Measurements from ENCODE around the gene FOXO6.

FOXO6 gene

GRCh38 chr1:41373373-41373772 is 12.1 kb downstream of the FOXO6 start:
- no peak for ATAC-seq
- TF ChIP-seq BACH2 (CRISPR knock-in tag; IDR thresholded peaks at IDR 0.05; ENCODE audit: borderline replicate concordance) (no peak), TOX (CRISPR knock-in tag; IDR thresholded peaks at IDR 0.05; ENCODE audit: borderline replicate concordance) (no peak), ZNF70 (CRISPR knock-in tag; IDR thresholded peaks at IDR 0.05) (no peak), PPARA (CRISPR knock-in tag; IDR thresholded peaks at IDR 0.05; ENCODE audit: borderline replicate concordance) (no peak), ISL1 (CRISPR knock-in tag; IDR thresholded peaks at IDR 0.05) (no peak), POU6F1 (CRISPR knock-in tag; IDR thresholded peaks at IDR 0.05; ENCODE audit: borderline replicate concordance, low read depth) (no peak), PATZ1 (CRISPR knock-in tag; IDR thresholded peaks at IDR 0.05; ENCODE audit: borderline replicate concordance) (no peak), TSHZ2 (CRISPR knock-in tag; IDR thresholded peaks at IDR 0.05) (no peak), GLIS3 (CRISPR knock-in tag; IDR thresholded peaks at IDR 0.05) (no peak), CSDC2 (CRISPR knock-in tag; IDR thresholded peaks at IDR 0.05) (no peak), ARNTL (CRISPR knock-in tag; IDR thresholded peaks at IDR 0.05; ENCODE audit: borderline replicate concordance, low read depth) (no peak), ZNF565 (CRISPR knock-in tag; conservative IDR thresholded peaks at IDR 0.05; ENCODE audit: low read depth) (no peak), SNAI2 (CRISPR knock-in tag; IDR thresholded peaks at IDR 0.05) (no peak), ZFP3 (CRISPR knock-in tag; IDR thresholded peaks at IDR 0.05) (no peak), ZC3H10 (CRISPR knock-in tag; IDR thresholded peaks at IDR 0.05) (no peak), TCF4 (CRISPR knock-in tag; IDR thresholded peaks at IDR 0.05; ENCODE audit: borderline replicate concordance) (no peak), ESRRG (CRISPR knock-in tag; IDR thresholded peaks at IDR 0.05) (no peak), CSRNP3 (CRISPR knock-in tag; IDR thresholded peaks at IDR 0.05) (no peak), ZNF8 (CRISPR knock-in tag; IDR thresholded peaks at IDR 0.05) (no peak), OSR1 (CRISPR knock-in tag; IDR thresholded peaks at IDR 0.05) (no peak)

- TF ChIP-seq ZNF565 (CRISPR knock-in tag; conservative IDR thresholded peaks at IDR 0.05; ENCODE audit: low read depth) (no peak), RARB (CRISPR knock-in tag; IDR thresholded peaks at IDR 0.05) (no peak)
- no peak for ATAC-seq
Measured at GRCh38 chr1:41374711-41375110, 13.5 kb downstream of the FOXO6 start.

- ATAC-seq: no peak
- TF ChIP-seq ZNF8 (CRISPR knock-in tag; IDR thresholded peaks at IDR 0.05) (no peak), CREB5 (CRISPR knock-in tag; IDR thresholded peaks at IDR 0.05; ENCODE audit: low read depth) (no peak), ZNF70 (CRISPR knock-in tag; IDR thresholded peaks at IDR 0.05) (no peak), ZC3H10 (CRISPR knock-in tag; IDR thresholded peaks at IDR 0.05) (no peak), TSHZ2 (CRISPR knock-in tag; IDR thresholded peaks at IDR 0.05) (no peak), BACH2 (CRISPR knock-in tag; IDR thresholded peaks at IDR 0.05; ENCODE audit: borderline replicate concordance) (no peak), RARB (CRISPR knock-in tag; IDR thresholded peaks at IDR 0.05) (no peak), ZFP30 (CRISPR knock-in tag; IDR thresholded peaks at IDR 0.05) (no peak), TCF4 (CRISPR knock-in tag; IDR thresholded peaks at IDR 0.05; ENCODE audit: borderline replicate concordance) (no peak), PATZ1 (CRISPR knock-in tag; IDR thresholded peaks at IDR 0.05; ENCODE audit: borderline replicate concordance) (no peak), PPARA (CRISPR knock-in tag; IDR thresholded peaks at IDR 0.05; ENCODE audit: borderline replicate concordance) (no peak), SNAI2 (CRISPR knock-in tag; IDR thresholded peaks at IDR 0.05) (no peak), OSR1 (CRISPR knock-in tag; IDR thresholded peaks at IDR 0.05) (no peak), ZFP3 (CRISPR knock-in tag; IDR thresholded peaks at IDR 0.05) (no peak)
Measured at GRCh38 chr1:41377397-41377796, 16.2 kb downstream of the FOXO6 start.
